Measurements from ENCODE around the gene TMPRSS4.

TMPRSS4 gene

GRCh38 chr11:118152020-118152551 lies 75.2 kb downstream of the TMPRSS4 start:
- Histone ChIP-seq H3K4me1 (ENCODE audit: insufficient read depth, low read length, poor library complexity, severe bottlenecking) (no peaks in the 10 kb centered on the region), H4K20me1 (ENCODE audit: insufficient read depth, low read length, poor library complexity, severe bottlenecking) (no peaks in the 10 kb centered on the region), H3K9me2 (replicated peaks; ENCODE audit: low read depth, low read length) (no peaks in the 10 kb centered on the region), H2AFZ (ENCODE audit: low read length) (no peak overlapping the region), H3K36me3 (ENCODE audit: insufficient read depth, low read length) (no peaks in the 10 kb centered on the region), H3K9ac (ENCODE audit: low read depth, low read length, poor library complexity, severe bottlenecking) (no peak overlapping the region), H3K4me3 (ENCODE audit: low read length, poor library complexity, severe bottlenecking) (no peak overlapping the region), H3K79me2 (ENCODE audit: insufficient read depth, low read length) (no peaks in the 10 kb centered on the region), H3K9me3 (ENCODE audit: insufficient read depth, low read depth, low read length) (no peaks in the 10 kb centered on the region), H3K27me3 (ENCODE audit: insufficient read depth, low read length, poor library complexity, severe bottlenecking) (peaks cover 52% of the 10 kb centered on the region), H3K4me2 (ENCODE audit: low read depth, low read length, poor library complexity, severe bottlenecking) (no peak overlapping the region), H3F3A (ENCODE audit: low read depth) (no peaks in the 10 kb centered on the region)
- TF ChIP-seq CTCF (conservative IDR thresholded peaks at IDR 0.05; ENCODE audit: low read length) = no peak
- no peak for TF ChIP-seq EZH2phosphoT487 (IDR thresholded peaks at IDR 0.05; ENCODE audit: borderline replicate concordance)

- Histone ChIP-seq H3K4me3 (ENCODE audit: low read length, poor library complexity, severe bottlenecking) (no peak within 1 kb of the TSS), H4K20me1 (ENCODE audit: insufficient read depth, low read length, poor library complexity, severe bottlenecking) (no peaks in the 10 kb centered on the region), H3K79me2 (ENCODE audit: insufficient read depth, low read length) (no peaks in the 10 kb centered on the region), H3K9ac (ENCODE audit: low read depth, low read length, poor library complexity, severe bottlenecking) (no peak within 1 kb of the TSS), H3K36me3 (ENCODE audit: insufficient read depth, low read length) (no peaks in the 10 kb centered on the region), H3K9me2 (replicated peaks; ENCODE audit: low read depth, low read length) (no peaks in the 10 kb centered on the region), H3K4me1 (ENCODE audit: insufficient read depth, low read length, poor library complexity, severe bottlenecking) (no peaks in the 10 kb centered on the region), H3F3A (ENCODE audit: low read depth) (no peaks in the 10 kb centered on the region), H3K4me2 (ENCODE audit: low read depth, low read length, poor library complexity, severe bottlenecking) (no peak within 1 kb of the TSS), H3K27me3 (ENCODE audit: insufficient read depth, low read length, poor library complexity, severe bottlenecking) (peaks cover 52% of the 10 kb centered on the region), H2AFZ (ENCODE audit: low read length) (no peak within 1 kb of the TSS), H3K9me3 (ENCODE audit: insufficient read depth, low read depth, low read length) (no peaks in the 10 kb centered on the region)
- no peak for TF ChIP-seq EZH2phosphoT487 (IDR thresholded peaks at IDR 0.05; ENCODE audit: borderline replicate concordance)
- TF ChIP-seq CTCF (conservative IDR thresholded peaks at IDR 0.05; ENCODE audit: low read length) = no peak
Measured at GRCh38 chr11:118152552-118153471, 75.9 kb downstream of the TMPRSS4 start, which contains the start of gene SCN4B. SCN4B (minus strand) TSS chr11:118152823; CDS start chr11:118152673, 150 bp downstream.

GRCh38 chr11:118153516-118153915 lies 76.6 kb downstream of the TMPRSS4 start:
- Histone ChIP-seq H3K4me1 (ENCODE audit: insufficient read depth, low read length, poor library complexity, severe bottlenecking) (no peaks in the 10 kb centered on the region), H3K4me2 (ENCODE audit: low read depth, low read length, poor library complexity, severe bottlenecking) (no peak overlapping the region), H2AFZ (ENCODE audit: low read length) (no peak overlapping the region)

More at GRCh38 chr11:118153516-118153915, 76.6 kb downstream of the TMPRSS4 start:
- H3K9me3 ChIP-seq (ENCODE audit: insufficient read depth, low read depth, low read length) = no peaks in the 10 kb centered on the region
- no peak overlapping the region for H3K9ac ChIP-seq (ENCODE audit: low read depth, low read length, poor library complexity, severe bottlenecking)
- no peaks in the 10 kb centered on the region for H3K9me2 ChIP-seq (replicated peaks; ENCODE audit: low read depth, low read length)
- TF ChIP-seq CTCF (conservative IDR thresholded peaks at IDR 0.05; ENCODE audit: low read length) = no peak
- no peak for TF ChIP-seq EZH2phosphoT487 (IDR thresholded peaks at IDR 0.05; ENCODE audit: borderline replicate concordance)
- H3K36me3 ChIP-seq (ENCODE audit: insufficient read depth, low read length) = no peaks in the 10 kb centered on the region
- H3K79me2 ChIP-seq (ENCODE audit: insufficient read depth, low read length) = no peaks in the 10 kb centered on the region
- H4K20me1 ChIP-seq (ENCODE audit: insufficient read depth, low read length, poor library complexity, severe bottlenecking) = no peaks in the 10 kb centered on the region
- H3F3A ChIP-seq (ENCODE audit: low read depth) = no peaks in the 10 kb centered on the region
- no peak overlapping the region for H3K4me3 ChIP-seq (ENCODE audit: low read length, poor library complexity, severe bottlenecking)
- H3K27me3 ChIP-seq (ENCODE audit: insufficient read depth, low read length, poor library complexity, severe bottlenecking) = peaks cover 52% of the 10 kb centered on the region
